Mesangial cell (primary cell): ENCODE data around the gene PEX19. TPM values are rescaled to one million over a fixed set of nuclear protein-coding genes. Genes with fewer than 3 reads are reported as not detected.

Source experiments
- total RNA-seq: library from RNA; depleted of rRNA; stranded (reverse); fragments of >200 nt; gene quantifications from 2 replicates; pipeline ENCODE4 v1.2.3, GENCODE V29; 2015

The PEX19 gene, protein sequence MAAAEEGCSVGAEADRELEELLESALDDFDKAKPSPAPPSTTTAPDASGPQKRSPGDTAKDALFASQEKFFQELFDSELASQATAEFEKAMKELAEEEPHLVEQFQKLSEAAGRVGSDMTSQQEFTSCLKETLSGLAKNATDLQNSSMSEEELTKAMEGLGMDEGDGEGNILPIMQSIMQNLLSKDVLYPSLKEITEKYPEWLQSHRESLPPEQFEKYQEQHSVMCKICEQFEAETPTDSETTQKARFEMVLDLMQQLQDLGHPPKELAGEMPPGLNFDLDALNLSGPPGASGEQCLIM
- total RNA-seq, result 25.9 and 35.4 TPM in 2 replicates

DNA sequence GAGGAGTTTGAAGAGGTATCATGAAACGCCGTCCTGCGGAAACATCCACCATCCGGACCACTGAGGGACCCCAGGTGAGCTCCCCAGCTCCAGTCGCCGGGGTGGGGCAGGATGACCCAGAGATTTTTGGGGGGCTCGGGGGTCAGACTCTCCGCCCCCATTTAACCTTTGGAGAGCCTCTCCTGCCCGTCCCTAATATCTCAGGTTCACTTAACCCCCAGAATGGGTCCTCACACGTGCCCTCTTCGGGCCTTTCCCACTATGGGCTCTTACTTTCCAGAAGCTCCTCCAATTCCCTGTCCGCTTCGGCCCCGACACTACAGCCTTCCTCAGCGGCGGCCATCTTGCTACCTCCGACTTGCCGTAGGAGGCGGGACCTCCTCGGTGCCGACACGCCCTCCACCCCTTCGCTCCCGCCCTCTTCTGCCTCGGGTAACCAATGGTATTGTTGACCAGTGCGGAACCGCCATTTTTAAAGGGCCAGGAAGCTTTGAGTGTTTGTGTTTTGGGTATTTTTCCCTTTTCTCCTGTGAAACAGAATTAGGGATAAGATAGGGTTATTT lies at the start of gene PEX19:
PEX19 (minus strand) TSS at position 352 of the 563 bp plus-strand sequence; CDS start at position 343, 9 bp downstream.

DNA sequence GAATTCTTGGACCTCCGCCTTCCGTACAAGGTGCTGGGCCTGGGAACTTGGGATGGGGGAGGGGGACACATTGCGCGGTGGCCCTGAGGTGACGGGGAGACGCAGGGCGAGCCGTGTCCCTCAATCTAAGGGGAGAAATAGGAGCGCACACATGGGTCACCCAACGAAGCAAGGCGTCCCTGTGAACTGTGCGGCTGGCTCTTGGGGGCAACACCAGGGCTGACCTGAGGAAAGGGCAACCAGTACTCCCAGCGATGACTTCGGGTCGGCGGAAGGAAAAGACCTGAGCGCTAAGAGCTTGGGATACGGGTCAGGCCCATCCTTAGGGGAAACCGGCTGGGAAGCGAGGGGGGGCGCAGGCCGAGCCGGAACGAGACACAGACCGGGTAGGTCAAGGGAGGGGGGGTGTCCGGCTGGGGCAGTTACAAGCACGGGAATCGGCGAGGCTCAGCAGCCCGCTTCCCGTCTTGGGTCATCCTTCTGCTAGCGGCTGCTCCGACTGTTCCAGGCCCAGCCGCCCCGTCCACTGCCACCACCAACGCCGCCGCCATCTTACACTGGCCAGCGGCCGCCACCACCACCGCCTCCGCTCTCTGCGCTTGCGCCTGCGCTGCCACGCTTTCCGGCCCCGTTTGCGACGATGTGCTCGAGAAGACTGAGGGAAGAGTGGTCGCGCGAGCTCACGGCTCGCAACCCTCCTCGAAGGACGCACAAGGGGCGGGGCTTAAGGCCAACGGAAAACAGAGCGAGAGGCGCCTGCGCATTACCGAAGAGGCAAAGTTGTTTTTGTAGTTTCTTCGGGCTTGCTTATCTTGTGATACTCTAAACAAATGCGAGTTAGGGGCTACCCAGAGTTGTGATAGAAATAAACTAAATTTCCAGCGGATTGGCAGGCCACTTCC lies 22.8 kb downstream of the PEX19 start, which contains the start of gene DCAF8:
DCAF8 (minus strand) TSS at position 657 of the 902 bp plus-strand sequence. CDS start 18,541 bp downstream, outside the sequence.

Other genes starting within 250 kb of the PEX19 start
- gene KCNJ10, start 215.0 kb downstream of the PEX19 start, total RNA-seq, result not detected in 2 replicates
- not detected in 2 replicates for gene KCNJ9, start 203.6 kb downstream of the PEX19 start, total RNA-seq
- gene IGSF8, start 186.5 kb downstream of the PEX19 start, total RNA-seq, result 24.3 and 31.2 TPM in 2 replicates
- gene ATP1A2, start 169.4 kb downstream of the PEX19 start, total RNA-seq, result under 0.01 TPM in 1 of 2 replicates, not detected in the other
- gene ATP1A4, start 133.5 kb downstream of the PEX19 start, total RNA-seq, result not detected in 2 replicates
- not detected in 2 replicates for gene CASQ1, start 94.6 kb downstream of the PEX19 start, total RNA-seq
- 89.0 and 125 TPM in 2 replicates for gene PEA15, start 79.7 kb downstream of the PEX19 start, total RNA-seq
- gene DCAF8, start 22.6 kb downstream of the PEX19 start, total RNA-seq, result 36.2 and 55.9 TPM in 2 replicates
- gene COPA, start 58.1 kb upstream of the PEX19 start, total RNA-seq, result 123 and 152 TPM in 2 replicates
- 80.8 and 162 TPM in 2 replicates for gene NCSTN, start 58.2 kb upstream of the PEX19 start, total RNA-seq
- under 0.01 TPM in 2 replicates for gene NHLH1, start 81.9 kb upstream of the PEX19 start, total RNA-seq
- gene VANGL2, start 115.4 kb upstream of the PEX19 start, total RNA-seq, result 7.3 and 13.2 TPM in 2 replicates
- not detected in 2 replicates for gene SLAMF6, start 238.1 kb upstream of the PEX19 start, total RNA-seq